WI38 (cell line): ENCODE data around the gene COL2A1.

Experiments used
- H3K4me3 ChIP-seq: 2 replicates; pipeline ENCODE4 v1.5.1; 2011; ENCODE audit warnings: low read depth, mild to moderate bottlenecking, control low read depth, low read length
- CTCF ChIP-seq: IDR thresholded peaks from 2 replicates; pipeline ENCODE4 v1.5.1; 2012; ENCODE audit warnings: low read depth, mild to moderate bottlenecking, control low read depth, low read length

COL2A1 gene

GRCh38 chr12:48044396-48044795 is 40.1 kb upstream of the COL2A1 start:
- no peak for TF ChIP-seq CTCF
- H3K4me3 ChIP-seq, result no peak overlapping the region

GRCh38 chr12:48043771-48044170 is 39.5 kb upstream of the COL2A1 start:
- no peak for TF ChIP-seq CTCF
- H3K4me3 ChIP-seq, result no peak overlapping the region

GRCh38 chr12:48041591-48042423 is 37.5 kb upstream of the COL2A1 start:
- TF ChIP-seq CTCF, result no peak

GRCh38 chr12:48040354-48040753 is 36.1 kb upstream of the COL2A1 start:
- H3K4me3 ChIP-seq, result no peak overlapping the region
- no peak for TF ChIP-seq CTCF

More at GRCh38 chr12:48041591-48042423, 37.5 kb upstream of the COL2A1 start:
- H3K4me3 ChIP-seq, result no peak overlapping the region

- no peak overlapping the region for H3K4me3 ChIP-seq
- TF ChIP-seq CTCF, result no peak
Observed at GRCh38 chr12:48039151-48039550, 34.9 kb upstream of the COL2A1 start.

GRCh38 chr12:48038085-48038484 is 33.8 kb upstream of the COL2A1 start:
- H3K4me3 ChIP-seq, result no peak overlapping the region

More at GRCh38 chr12:48038085-48038484, 33.8 kb upstream of the COL2A1 start:
- no peak for TF ChIP-seq CTCF
